CD14-positive monocyte (primary cell): Measurements from ENCODE around the gene LCA5. TPM values are rescaled to one million over a fixed set of nuclear protein-coding genes. Genes with fewer than 3 reads are reported as not detected.
A peak's percentile ranks its signal among the peaks of the same experiment; 100 is the strongest.

Experiments
- DNase-seq, 3 donors: peaks; one replicate each; pipeline ENCODE4 v3.0.0-alpha.2; 2011 to 2022
- H2AFZ ChIP-seq: 2 replicates; pipeline ENCODE4 v1.6.0; 2012; ENCODE audit warnings: mild to moderate bottlenecking, low read depth, low read length, inconsistent platforms; ENCODE audit not compliant: insufficient read depth, poor library complexity, severe bottlenecking
- H3K27ac ChIP-seq, 2 donors: 1 replicate in 1 of 2; 2 replicates in 1 of 2; pipeline ENCODE4 v1.5.1; 2012 to 2013; ENCODE audit warnings: low read length in 2 of 2, control low read depth in 1 of 2, inconsistent platforms in 1 of 2, low read depth in 1 of 2, mild to moderate bottlenecking in 1 of 2
- H3K27me3 ChIP-seq, 2 donors: one replicate each; pipeline versions ENCODE4 v1.6.0 to v1.6.1; 2011 to 2013; ENCODE audit warnings: low read length in 2 of 2; ENCODE audit not compliant: control insufficient read depth in 2 of 2, insufficient read depth in 2 of 2
- H3K36me3 ChIP-seq, 2 donors: replicated peaks in 1 of 2; 1 replicate in 1 of 2; 2 replicates in 1 of 2; pipeline versions ENCODE4 v1.5.1 to v1.6.1; 2012 to 2013; ENCODE audit warnings: low read length in 2 of 2, control low read depth in 1 of 2, inconsistent platforms in 1 of 2, mild to moderate bottlenecking in 1 of 2; ENCODE audit not compliant: insufficient read depth in 2 of 2, control insufficient read depth in 1 of 2
- H3K4me1 ChIP-seq, 2 donors: 1 replicate in 1 of 2; 2 replicates in 1 of 2; pipeline versions ENCODE4 v1.5.1 to v1.6.1; 2012 to 2013; ENCODE audit warnings: low read length in 2 of 2, control low read depth in 1 of 2, inconsistent platforms in 1 of 2, mild to moderate bottlenecking in 1 of 2, moderate library complexity in 1 of 2; ENCODE audit not compliant: insufficient read depth in 2 of 2, control insufficient read depth in 1 of 2
- H3K4me2 ChIP-seq: replicated peaks from 2 replicates; pipeline ENCODE3; 2012; ENCODE audit warnings: low read length, moderate library complexity, mild to moderate bottlenecking; ENCODE audit not compliant: poor library complexity, severe bottlenecking; ENCODE audit errors: extremely low read depth
- H3K4me3 ChIP-seq, 3 experiments: fragments of 200-600 bp in 1 of 3; sonication (generic) in 1 of 3; replicated peaks in 1 of 3; 1 replicate in 2 of 3; 2 replicates in 1 of 3; pipeline ENCODE4 v1.5.1; 2011 to 2013; ENCODE audit warnings: low read length in 3 of 3, mild to moderate bottlenecking in 3 of 3, control low read depth in 2 of 3, low read depth in 2 of 3, inconsistent platforms in 1 of 3, moderate library complexity in 1 of 3
- H3K79me2 ChIP-seq: 2 replicates; pipeline ENCODE4 v1.6.0; 2012; ENCODE audit warnings: mild to moderate bottlenecking, control low read depth, inconsistent platforms, low read length, moderate library complexity; ENCODE audit not compliant: insufficient read depth
- H3K9ac ChIP-seq: 2 replicates; pipeline ENCODE4 v1.6.0; 2017; ENCODE audit warnings: low read length, mild to moderate bottlenecking; ENCODE audit not compliant: insufficient read depth, poor library complexity, severe bottlenecking
- H3K9me3 ChIP-seq, 2 donors: replicated peaks in 1 of 2; 1 replicate in 1 of 2; 2 replicates in 1 of 2; pipeline versions ENCODE4 v1.5.1 to v1.6.1; 2012 to 2013; ENCODE audit warnings: low read length in 2 of 2, control low read depth in 1 of 2; ENCODE audit not compliant: control insufficient read depth in 1 of 2, insufficient read depth in 1 of 2
- H4K20me1 ChIP-seq: 2 replicates; pipeline ENCODE4 v1.6.0; 2012; ENCODE audit warnings: mild to moderate bottlenecking, low read length, control low read depth, moderate library complexity; ENCODE audit not compliant: insufficient read depth
- H3K27ac Mint-ChIP-seq, 7 donors: one replicate each; pipeline ENCODE4 v1.8.0; 2020; ENCODE audit warnings: mild to moderate bottlenecking in 7 of 7, mixed read lengths in 7 of 7, moderate library complexity in 6 of 7, inconsistent platforms in 2 of 7
- H3K27me3 Mint-ChIP-seq, 3 donors: one replicate each; pipeline ENCODE4 v1.8.0; 2021 to 2022; ENCODE audit warnings: low read depth in 3 of 3, mild to moderate bottlenecking in 3 of 3, mixed read lengths in 3 of 3, moderate library complexity in 3 of 3, inconsistent platforms in 1 of 3
- H3K36me3 Mint-ChIP-seq, 2 donors: one replicate each; pipeline ENCODE4 v1.8.0; 2020; ENCODE audit warnings: mixed read lengths in 2 of 2, inconsistent platforms in 1 of 2, mild to moderate bottlenecking in 1 of 2
- H3K4me1 Mint-ChIP-seq: one replicate; pipeline ENCODE4 v1.8.0; 2020; ENCODE audit warnings: mild to moderate bottlenecking, mixed read lengths
- H3K4me3 Mint-ChIP-seq, 2 donors: one replicate each; pipeline ENCODE4 v1.8.0; 2020; ENCODE audit warnings: mild to moderate bottlenecking in 2 of 2, mixed read lengths in 2 of 2, moderate library complexity in 1 of 2
- H3K9me3 Mint-ChIP-seq, 7 donors: one replicate each; pipeline ENCODE4 v1.8.0; 2020 to 2022; ENCODE audit warnings: mixed read lengths in 7 of 7, mild to moderate bottlenecking in 6 of 7, moderate library complexity in 6 of 7, inconsistent platforms in 2 of 7
- CTCF ChIP-seq: fragments of 200-600 bp; IDR thresholded peaks from one replicate; pipeline ENCODE4 v1.8.0; 2022; ENCODE audit warnings: antibody characterized with exemption, mild to moderate bottlenecking
- WGBS: methylation state at CpG from one replicate; pipeline ENCODE4 v1.1.5; 2013; ENCODE audit warnings: missing lambda C conversion rate; ENCODE audit not compliant: insufficient coverage; 5-methylcytosine and 5-hydroxymethylcytosine counted together
- intact Hi-C, 2 donors: fragments of 100-400 bp; cut with micrococcal nuclease; formaldehyde crosslinking; loops; one replicate each; pipeline versions ENCODE4 v1.15.0 to v1.15.1; 2023
- polyA plus RNA-seq, 3 donors: library from polyadenylated mRNA; depleted of rRNA in 1 of 3; unstranded in 2 of 3; stranded (reverse) in 1 of 3; fragments of 300-500 nt in 2 of 3; fragments of >200 nt in 1 of 3; fragmentation: Illumina TruSeq in 2 of 3; gene quantifications; 1 replicate in 2 of 3; 2 replicates in 1 of 3; pipeline ENCODE4 v1.2.3, GENCODE V29; 2012 to 2021

The LCA5 gene
- polyA plus RNA-seq, 3 donors, result 0.08 TPM; not detected in 2

GRCh38 chr6:79548304-79548703 is 11.1 kb upstream of the LCA5 start:
- H3K36me3 Mint-ChIP-seq, result no peaks in the 10 kb centered on the region

GRCh38 chr6:79546186-79546585 is 9.0 kb upstream of the LCA5 start:
- no peaks in the 10 kb centered on the region for H4K20me1 ChIP-seq
- peak overlapping the region in 4 of 7 donors; percentile 4 to 76 (median 27) for H3K27ac Mint-ChIP-seq
- TF ChIP-seq CTCF, result no peak
- no peak overlapping the region for H3K9ac ChIP-seq
- no peaks in the 10 kb centered on the region for H3K9me3 Mint-ChIP-seq
- no peak overlapping the region for H3K4me3 ChIP-seq
- H3K27me3 ChIP-seq, result no peaks in the 10 kb centered on the region
- H3K79me2 ChIP-seq, result no peaks in the 10 kb centered on the region
- intact Hi-C loops, result no loop called here
- H3K27ac ChIP-seq, result no peak overlapping the region
- H3K27me3 Mint-ChIP-seq, result no peaks in the 10 kb centered on the region
- H3K36me3 Mint-ChIP-seq, result no peaks in the 10 kb centered on the region
- WGBS, result 90% methylated on average over 1 of the region's 3 CpGs
- H3K9me3 ChIP-seq, result no peaks in the 10 kb centered on the region
- no peak overlapping the region for H3K4me2 ChIP-seq
- DNase-seq, result peak in 1 of 3 donors; percentile 7
- peaks cover 16% of the 10 kb centered on the region for H3K4me1 Mint-ChIP-seq
- peaks cover 8 to 16% of the 10 kb centered on the region in 2 donors for H3K4me1 ChIP-seq
- no peak overlapping the region for H2AFZ ChIP-seq
- no peaks in the 10 kb centered on the region for H3K36me3 ChIP-seq
- H3K4me3 Mint-ChIP-seq, result no peak overlapping the region

More at GRCh38 chr6:79548304-79548703, 11.1 kb upstream of the LCA5 start:
- DNase-seq, result no peak
- H3K4me2 ChIP-seq, result no peak overlapping the region
- no peak overlapping the region for H2AFZ ChIP-seq
- intact Hi-C loops, result no loop called here
- H3K9me3 ChIP-seq, result no peaks in the 10 kb centered on the region
- no peak overlapping the region for H3K27ac Mint-ChIP-seq
- no peaks in the 10 kb centered on the region for H3K9me3 Mint-ChIP-seq
- no peaks in the 10 kb centered on the region for H3K27me3 ChIP-seq
- H3K36me3 ChIP-seq, result no peaks in the 10 kb centered on the region
- 100% methylated on average over 1 of the region's 5 CpGs for WGBS
- no peaks in the 10 kb centered on the region for H3K27me3 Mint-ChIP-seq
- H3K4me1 Mint-ChIP-seq, result peaks cover 16% of the 10 kb centered on the region
- H3K4me3 Mint-ChIP-seq, result no peak overlapping the region
- H4K20me1 ChIP-seq, result no peaks in the 10 kb centered on the region
- H3K27ac ChIP-seq, result no peak overlapping the region
- no peak for TF ChIP-seq CTCF
- H3K4me1 ChIP-seq, result peaks cover 8 to 16% of the 10 kb centered on the region in 2 donors
- H3K4me3 ChIP-seq, result no peak overlapping the region
- no peaks in the 10 kb centered on the region for H3K79me2 ChIP-seq
- no peak overlapping the region for H3K9ac ChIP-seq
